NCI-H2196 (cell line): ENCODE measurements around the gene SFXN5.

ENCODE experiments used
- DNase-seq: peaks from one replicate; lab custom pipeline; 2025; ENCODE audit not compliant: unreplicated experiment; lab: John Stamatoyannopoulos, UW

SFXN5 gene

DNA sequence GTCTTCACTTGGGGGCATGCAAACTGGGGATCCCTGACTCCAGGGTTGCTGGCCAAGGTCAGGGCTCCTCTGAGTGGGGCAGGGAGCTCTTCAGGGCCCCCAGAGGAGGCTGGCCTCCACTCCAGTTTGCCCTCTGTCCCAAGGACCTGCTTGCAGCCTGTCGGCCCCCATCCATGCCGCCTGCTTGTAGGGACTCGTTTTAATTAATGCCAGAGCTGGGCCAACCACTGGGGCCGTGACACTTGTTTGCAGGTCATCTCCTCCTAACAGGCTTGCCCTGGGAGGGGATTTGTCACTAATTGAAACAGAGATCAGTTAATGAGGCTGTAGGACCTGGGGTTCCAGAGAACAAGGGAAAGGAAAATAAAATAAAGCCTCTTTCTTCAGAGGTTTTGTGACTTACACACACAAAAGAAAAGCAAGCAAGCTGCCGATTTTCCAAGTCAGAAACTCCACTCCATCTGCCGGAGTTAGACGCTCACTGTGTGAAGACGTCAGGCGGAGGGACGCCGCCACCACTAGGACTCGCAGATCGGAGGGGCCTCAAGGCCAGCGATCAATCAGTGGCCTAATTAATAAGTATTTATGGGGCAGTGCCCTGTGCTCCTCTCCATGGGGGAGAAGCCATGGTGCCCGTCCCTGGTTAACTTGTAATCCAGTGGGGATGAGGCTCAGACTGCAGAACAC, 75.9 kb downstream of the SFXN5 start:
- no peak for DNase-seq

DNA sequence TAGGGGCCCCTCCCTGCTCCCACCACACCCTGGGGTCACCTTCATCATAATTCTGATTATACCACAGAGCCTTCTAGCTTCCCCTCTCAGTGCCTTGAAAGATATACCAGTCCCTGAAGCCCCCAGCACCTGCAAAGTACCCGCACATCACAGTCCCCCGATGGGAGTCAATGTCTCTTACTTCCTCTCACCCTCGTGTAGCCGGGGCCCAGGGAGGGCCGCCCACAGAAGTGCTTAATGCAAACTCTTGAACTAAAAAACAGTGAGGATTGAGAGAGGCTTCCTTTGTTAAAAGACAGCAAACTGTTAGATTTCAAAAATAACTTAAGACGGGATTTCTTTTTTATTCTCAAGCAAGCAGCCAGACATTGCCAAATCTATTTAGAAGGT, 76.5 kb downstream of the SFXN5 start:
- DNase-seq = no peak

DNA sequence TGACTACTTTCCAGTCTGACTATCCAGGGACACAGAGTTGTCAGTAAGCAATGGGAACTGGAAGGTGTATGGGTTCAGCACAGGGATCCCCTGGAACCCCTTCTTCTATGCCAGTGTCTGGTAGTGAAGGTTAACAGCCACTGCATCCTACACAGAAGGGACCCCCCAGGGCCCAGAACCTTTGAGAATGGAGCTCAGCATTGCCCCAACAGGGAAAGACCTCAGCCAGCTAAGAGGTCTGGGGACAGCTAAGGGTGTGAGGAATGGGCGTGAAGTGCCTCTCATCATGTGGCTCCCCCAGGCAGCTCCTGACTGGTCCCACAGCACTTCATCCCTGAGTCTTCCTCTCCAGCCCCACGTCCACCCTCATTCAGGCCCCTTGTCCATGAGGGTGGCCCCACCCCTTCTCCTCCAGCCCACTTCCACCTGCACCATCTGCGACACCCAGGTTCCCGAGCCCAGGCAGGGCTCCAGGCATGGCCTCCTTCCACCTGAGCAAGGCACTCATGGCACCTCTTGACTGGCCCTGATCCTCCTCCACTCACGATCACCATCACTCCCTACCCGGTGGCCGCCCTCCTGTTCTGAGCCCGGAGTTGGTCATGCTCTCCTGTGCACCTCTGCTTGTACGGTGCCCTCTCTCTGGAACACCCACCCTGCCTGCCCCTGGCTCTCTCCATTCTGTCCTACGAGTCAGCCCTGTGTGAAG, 77.1 kb downstream of the SFXN5 start:
- no peak for DNase-seq

DNA sequence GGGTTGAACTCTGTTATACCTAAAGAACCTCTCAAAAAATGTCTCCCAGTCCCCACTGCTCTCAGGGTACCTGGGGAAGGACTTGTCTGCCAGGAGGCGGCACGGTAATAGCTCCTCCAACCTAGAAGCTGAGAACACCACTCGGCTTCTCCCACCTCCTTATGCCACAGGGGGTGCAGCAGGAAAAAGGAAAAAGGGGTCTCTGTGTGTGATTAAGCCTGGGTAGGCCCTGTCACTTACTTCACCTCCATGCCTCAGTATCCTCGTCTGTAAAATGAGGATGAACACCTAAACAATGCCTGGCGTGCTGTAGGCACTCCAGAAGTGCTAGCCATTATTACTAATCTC, 77.6 kb downstream of the SFXN5 start:
- DNase-seq = no peak

DNA sequence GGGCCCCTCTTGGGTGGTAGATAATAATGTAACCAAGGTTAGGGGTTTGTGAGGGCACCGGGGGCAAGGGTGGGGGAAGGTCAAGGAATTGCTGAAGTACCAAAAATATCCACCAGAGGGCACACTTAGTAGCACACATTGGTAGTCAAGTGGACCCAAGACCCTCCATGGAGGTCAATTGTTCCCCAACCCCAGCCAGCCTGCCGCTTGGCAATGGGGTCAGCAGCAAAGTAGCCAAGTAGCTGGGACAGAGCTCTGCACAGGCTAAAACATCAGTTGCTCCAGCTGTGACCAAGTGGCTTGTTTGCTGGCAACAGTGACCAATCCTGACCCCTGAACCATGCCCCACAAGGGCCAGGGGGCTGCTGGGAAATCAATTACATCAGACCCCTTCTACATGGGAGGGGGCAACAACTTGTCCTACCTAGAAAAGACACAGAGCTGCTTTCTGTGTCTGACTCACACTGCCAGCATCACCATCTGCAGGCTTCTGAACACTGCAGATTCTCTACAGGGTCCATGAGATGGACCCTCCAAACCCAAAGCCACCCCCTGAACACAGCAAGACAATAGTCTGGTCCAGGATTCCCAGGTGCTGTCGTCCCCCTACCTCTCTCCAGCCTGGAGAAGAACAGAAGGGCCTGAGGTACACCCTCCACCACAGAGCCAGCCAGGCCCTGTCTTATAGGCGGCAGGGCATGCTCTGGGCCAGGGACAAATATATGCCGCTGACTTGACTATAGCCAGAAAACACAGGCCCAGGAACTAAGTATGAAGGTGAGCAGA, 78.2 kb downstream of the SFXN5 start:
- DNase-seq = peak; percentile 25

DNA sequence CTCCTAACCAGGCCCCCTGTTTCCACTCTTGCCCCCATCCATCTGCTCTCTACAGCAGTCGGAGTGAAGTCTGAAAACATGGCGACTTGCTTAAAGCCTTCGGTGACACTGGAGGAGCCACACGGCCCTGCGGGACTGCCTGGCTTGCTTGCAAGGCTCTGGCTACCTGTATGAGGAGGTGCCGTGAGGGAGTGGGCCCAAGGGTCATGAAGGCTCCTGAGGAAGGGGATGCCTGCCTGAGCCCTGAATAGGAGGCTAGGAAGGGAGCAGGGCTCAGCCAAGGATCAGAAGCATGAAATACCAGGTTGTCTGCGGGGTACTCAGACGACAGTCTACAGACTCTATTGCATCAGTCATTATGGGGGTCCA, 78.8 kb downstream of the SFXN5 start:
- no peak for DNase-seq

DNA sequence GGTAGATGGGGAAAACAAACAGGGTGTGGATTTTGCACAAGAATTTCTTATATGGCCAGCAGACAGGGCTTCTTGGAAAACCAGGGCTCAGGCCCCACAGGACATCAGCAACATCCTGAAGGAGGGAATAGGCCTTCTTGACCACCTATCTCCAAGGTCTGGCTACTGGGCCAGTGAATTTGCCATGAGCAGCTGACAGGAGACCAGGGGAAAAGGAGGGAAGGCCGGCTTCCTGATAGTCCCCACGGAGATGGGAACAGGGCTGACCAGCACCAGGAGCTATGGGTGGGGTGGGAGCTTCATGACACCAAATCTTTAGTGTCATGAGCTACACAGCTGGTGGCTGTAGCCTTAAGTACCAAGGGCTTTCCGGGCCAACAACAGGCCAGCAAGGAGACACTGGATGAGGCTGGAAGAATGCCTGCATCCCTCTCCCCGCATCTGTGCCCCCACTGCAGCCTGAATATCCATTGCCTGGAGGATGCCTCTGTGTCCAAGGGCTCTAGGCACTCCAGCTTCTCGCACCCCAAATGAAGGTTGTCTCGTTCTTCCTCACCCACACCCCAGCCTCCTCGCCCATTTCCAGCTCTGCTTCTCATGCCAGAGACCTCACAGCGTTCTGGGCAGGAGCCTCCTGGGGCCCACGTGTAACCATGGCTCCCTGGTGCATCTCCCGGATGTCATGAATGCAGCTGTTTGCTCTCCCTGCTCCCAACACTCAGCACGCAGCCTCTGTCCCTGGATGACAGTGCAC, 79.4 kb downstream of the SFXN5 start:
- DNase-seq = no peak

DNA sequence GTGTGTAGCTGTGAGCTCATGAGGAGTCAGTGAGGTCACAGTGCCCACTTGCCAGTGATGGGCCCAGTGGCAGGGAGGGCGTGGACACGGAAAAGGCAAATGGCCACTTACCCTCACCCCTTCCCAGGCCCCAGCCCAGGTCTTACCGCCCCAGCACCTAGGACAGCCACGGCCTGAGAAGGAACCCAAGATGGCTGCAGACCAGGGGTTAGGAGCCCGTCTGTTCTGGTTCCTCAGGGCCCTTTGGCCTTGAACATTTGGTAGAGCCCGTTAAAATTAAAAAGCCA, 80.1 kb downstream of the SFXN5 start:
- DNase-seq = no peak

DNA sequence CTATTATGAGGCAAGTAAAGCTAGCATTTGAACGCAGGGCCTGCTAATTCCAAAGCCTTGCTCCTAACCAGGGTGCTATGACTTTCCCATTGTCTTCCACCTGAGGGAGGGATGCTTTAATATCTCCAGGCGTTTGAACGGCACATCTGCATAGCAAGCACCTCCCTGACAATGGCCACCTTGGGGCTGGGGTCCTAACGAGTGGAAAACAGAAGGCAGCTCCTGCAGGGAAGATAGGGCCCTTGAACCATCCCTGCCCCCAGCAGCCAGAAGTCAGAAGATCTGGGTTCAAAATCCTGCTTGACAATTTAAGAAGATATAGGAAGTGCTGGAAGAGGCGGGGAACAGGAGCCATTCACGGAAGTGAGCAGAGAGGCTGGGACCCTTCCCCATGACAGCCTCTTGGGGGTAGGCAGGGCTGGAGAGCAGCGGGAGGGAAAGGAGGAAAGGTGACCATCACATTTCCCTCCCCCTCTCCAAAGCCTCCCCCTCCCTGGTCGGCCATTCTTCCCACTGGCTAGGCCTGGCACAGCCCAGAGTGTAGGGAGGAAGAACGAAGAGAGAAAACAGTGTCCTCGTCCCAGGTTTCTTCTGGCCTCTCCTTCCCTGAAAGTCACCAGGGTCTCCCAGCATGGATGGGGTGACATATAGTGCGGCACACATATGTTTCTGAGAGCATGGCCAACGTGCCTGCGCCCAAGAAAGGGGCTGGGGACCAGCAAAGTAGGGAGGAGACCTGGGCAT, 80.6 kb downstream of the SFXN5 start:
- DNase-seq = no peak

DNA sequence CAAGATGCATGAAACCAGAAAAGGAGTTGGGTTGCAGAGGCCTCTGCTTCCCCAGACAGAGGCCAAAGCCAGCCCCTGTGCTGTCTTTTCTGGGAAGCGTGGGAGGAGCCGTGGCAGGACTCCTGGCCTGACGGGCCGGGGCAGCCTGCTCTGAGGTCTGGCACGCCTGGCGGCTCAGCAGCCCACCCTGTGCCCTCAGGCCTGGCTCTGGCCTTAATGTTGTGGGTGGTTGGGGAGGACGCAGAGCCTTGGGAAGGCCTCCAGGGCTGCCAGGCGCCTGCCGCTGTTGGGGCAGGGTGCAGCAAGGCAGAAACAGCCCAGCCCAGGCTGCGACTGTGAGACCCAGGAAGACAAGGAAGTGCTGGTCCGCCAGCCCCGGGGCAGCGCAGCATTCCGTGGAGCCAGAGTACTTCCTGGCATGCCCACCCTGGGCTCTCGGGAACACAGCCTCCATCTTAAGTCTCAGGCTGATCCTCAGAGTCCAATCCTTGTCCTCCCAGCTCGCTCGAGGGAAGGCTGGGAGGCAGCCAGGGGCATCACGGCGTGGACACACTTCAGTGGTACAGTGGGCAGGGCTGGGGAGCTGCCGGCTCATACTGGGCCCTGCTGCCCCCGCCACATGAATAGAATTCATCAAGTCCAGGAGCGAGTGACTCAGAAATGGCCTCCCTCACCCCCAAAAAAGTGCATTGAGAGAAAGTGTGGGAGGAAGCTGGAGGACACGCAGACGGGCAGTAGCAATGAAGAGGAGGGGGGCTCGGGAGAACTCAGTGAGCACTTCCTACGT, 81.5 kb downstream of the SFXN5 start:
- no peak for DNase-seq

DNA sequence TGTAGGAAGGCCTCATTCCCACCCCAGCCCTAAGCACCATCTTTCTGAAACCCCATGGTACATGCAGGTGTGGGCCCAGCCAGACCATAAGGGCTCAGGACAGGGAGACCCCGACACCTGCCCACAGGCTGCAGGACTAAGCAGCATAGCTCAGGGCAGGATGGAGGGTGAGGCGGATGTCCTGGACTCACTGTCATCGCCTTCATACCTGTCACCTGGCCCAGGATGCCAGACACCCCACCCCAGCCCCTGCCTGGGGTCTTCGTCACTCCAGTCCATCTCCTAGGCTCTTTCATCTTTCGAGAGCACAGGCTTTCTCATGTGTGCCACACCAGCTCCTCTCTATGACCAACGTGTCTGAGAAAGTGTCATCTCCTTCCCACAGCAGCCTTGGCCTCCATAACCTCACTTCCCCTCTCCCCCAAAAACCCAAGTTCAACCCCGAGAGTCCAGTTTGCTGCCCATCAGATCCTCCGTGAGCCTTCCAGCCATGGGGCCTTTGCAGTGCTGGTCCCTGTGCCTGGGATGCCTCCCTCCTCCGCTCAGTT, 82.7 kb downstream of the SFXN5 start:
- DNase-seq = no peak

DNA sequence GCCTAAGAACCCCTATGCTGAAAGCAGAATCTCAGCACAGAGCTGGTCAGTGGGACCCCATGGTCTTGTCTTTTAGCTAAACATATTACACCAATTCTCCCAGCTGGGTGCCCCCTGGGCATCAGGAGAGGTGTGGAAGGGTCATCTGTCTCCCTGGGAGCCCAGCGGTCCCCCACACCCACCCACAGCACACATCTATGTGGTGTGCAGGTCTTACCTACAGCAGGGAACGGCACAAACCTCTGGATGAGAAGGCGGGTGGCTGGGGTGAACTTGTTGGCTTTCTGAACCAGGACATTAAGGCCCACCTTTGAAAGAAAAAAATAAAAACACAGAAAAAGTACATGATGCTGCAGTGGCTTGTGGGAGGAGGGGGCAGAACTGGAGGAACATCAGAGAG, 83.5 kb downstream of the SFXN5 start:
- no peak for DNase-seq

DNA sequence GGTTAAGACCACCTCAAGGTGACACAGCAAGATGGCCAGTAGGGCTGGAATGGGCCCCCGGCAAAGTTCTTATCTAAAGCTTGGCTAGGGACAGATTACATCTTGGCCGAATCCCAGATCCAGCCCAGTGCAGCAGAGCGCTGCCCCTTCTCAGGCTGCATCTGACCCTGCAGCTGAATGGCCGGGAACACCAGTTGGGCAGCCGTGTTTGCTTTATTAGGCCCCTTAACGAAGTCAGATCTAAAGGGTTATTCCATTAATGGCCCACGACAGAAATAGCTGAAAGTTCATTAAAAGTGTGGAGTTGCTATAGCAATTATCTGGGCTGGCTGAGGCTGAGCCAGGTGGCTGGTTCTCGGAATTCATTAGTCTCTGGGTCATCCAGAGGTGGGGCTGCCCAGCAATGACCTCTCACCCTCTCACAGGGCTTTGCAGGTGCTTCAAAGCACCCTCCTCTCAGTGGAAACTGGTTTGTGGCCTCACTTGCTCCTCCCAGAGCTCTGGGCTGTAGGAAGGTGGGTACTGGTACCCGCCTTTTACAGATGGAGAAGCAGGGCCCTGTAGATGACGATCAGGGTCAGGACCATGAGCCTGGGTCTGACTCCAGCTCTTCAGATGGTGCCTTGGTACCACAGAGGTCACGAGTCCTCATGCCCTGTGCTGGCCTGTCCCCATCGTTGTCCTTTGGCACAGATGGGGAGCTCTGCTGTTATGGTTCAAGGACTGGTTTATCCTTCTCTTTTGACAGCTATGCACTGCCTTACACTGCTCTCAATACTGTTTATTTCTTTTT, 85.4 kb downstream of the SFXN5 start:
- DNase-seq = no peak

DNA sequence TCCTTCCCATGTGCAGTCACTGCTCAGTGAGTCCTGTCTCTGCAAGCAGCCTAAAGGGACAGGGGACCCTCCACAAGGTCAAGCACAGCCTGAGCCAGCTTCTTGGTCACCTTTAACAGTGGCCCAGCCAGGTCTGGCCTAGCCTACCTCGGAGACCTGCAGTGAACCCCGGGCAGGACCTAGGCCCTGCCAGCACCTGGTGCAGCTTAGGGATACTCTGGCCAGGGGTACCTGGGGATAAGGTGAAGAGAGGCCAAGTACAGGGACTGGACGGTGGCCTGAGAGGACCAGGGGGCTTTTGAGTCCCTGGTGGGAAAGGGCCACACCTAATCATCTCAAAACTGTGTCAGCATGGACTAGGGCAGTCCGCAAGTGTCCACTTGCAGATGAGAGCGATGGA, 86.4 kb downstream of the SFXN5 start:
- no peak for DNase-seq

DNA sequence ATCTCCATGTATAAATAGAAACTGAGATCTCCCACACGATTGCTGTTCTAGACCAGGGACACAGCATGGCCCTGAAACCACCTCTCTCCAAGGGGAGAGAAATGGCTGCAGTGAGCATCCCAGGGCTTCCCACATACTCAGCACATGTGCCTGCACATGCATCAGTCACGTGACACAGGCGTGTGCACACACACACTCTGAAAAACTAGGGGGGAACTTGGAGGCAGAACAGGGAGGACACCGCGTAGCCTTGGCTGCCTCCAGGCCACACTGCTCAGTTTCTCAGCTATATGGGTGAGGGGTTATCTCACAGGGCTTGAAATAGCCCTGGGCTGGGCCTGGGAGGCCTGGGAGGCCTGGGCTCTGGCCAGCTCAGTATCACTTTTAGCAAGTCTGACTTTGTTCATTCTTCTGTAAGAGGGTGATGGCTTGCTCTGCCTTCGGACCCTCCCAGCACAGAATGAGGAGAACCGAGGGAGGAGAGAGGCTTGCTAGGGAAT, 87.3 kb downstream of the SFXN5 start:
- DNase-seq = no peak

DNA sequence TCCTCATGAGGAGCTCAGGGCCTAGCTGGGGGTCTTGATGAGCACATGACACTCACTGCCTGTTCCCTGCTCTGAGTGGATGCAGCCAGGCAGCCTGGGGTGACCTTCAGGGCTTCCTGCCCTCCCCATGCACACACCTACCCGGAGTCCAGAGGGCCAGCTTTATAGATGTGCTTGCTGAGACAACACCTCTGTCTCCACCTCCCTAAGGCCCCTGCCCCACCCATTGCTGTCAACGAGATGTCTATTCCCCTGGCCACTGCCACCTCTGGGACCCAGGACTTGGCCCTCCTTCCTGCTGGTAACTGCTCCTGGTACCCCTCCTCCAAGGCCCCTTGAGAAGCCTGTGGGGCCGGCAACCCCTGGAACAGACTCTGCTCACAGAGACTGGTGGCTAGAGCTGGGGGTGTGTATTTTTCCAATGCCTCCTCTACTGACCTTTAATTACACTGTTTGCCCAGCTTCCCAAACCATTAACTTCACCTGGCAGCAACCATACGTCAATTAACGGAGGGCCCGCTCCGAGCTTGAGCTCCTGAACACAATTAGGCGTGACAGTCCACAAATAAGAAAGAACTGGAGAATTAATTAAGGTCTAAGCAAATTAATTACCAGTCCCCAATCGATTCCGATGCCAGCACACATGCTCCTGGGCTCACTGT, 87.9 kb downstream of the SFXN5 start:
- no peak for DNase-seq

DNA sequence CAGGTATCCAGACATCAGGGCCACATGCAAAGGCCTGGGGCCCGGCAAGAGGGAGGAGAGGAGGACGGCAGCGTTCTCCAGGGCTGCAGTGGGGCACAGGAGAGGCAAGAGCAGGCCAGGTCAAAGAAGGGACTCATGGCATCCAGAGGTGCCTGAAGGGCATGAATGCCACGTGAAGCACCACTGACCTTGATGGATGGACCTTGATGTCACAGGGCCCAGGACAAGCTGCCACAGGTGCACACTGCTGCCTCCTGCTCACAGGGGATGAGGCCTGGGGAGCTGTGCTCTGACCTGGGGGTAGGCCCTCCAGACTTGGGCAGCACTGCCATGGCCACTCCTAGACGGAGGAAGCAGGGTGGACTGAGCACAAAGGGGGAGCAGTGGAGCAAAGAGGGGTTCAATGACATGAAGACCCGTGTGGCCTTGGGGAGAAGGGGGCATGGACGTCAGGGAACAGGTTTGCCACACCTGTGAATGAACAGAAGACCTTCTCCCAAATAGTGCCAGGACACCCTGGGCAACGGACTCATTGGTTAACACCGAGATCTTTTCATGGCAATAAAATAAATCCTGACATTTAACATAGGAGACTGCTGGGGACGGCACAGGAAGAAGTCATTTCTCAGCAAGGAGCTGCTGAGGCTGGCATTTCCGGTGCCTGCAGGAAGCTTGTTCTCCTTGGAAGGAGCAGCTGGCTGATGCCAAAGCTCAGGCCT, 88.6 kb downstream of the SFXN5 start:
- DNase-seq = no peak

DNA sequence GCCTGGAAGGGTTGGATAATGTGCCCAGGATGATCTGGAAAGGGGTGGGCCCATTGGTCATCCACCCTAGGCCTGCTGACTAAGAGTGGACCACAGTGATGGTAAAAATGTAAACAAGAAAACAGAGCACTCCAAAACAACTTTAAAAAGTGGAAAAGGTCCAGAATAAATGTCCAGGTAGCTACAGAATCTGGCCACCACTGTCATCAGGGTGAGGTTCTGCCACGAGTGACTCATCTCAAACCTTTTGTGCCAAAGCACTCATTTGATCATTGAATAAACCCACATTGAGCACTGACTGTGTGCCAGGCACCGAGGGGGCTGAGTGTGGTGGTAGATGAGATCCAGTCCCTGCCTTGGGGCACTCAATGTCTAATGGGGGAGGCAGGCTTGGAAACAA, 89.3 kb downstream of the SFXN5 start:
- no peak for DNase-seq
